BE2C (cell line): ENCODE data around the gene FAM83B.

Source experiments
- DNase-seq: peaks from one replicate; pipeline ENCODE4 v3.0.0-alpha.2; 2020
- H3K27me3 ChIP-seq: fragments of 250-450 bp; sonication (Bioruptor Pico); 2 replicates; pipeline ENCODE4 v1.5.1; 2020; ENCODE audit warnings: mild to moderate bottlenecking
- H3K36me3 ChIP-seq: fragments of 250-450 bp; sonication (Bioruptor Pico); 2 replicates; pipeline ENCODE4 v1.5.1; 2020; ENCODE audit warnings: mild to moderate bottlenecking
- H3K4me1 ChIP-seq: fragments of 250-450 bp; sonication (Bioruptor Pico); 2 replicates; pipeline ENCODE4 v1.5.1; 2020
- H3K4me3 ChIP-seq: 2 replicates; pipeline ENCODE4 v1.5.1; 2011; ENCODE audit warnings: low read depth, low read length
- H3K9me3 ChIP-seq: fragments of 250-450 bp; sonication (Bioruptor Pico); 2 replicates; pipeline ENCODE4 v1.5.1; 2020
- CTCF ChIP-seq: IDR thresholded peaks from 2 replicates; pipeline ENCODE4 v1.5.1; 2012; ENCODE audit warnings: mild to moderate bottlenecking, low read depth, low read length

The FAM83B gene

GRCh38 chr6:54899442-54899841 is 52.9 kb downstream of the FAM83B start:
- H3K9me3 ChIP-seq: no peaks in the 10 kb centered on the region
- TF ChIP-seq CTCF: no peak
- H3K4me1 ChIP-seq: no peaks in the 10 kb centered on the region
- H3K27me3 ChIP-seq: no peaks in the 10 kb centered on the region
- no peaks in the 10 kb centered on the region for H3K36me3 ChIP-seq
- no peak for DNase-seq
- H3K4me3 ChIP-seq: no peak overlapping the region

DNA sequence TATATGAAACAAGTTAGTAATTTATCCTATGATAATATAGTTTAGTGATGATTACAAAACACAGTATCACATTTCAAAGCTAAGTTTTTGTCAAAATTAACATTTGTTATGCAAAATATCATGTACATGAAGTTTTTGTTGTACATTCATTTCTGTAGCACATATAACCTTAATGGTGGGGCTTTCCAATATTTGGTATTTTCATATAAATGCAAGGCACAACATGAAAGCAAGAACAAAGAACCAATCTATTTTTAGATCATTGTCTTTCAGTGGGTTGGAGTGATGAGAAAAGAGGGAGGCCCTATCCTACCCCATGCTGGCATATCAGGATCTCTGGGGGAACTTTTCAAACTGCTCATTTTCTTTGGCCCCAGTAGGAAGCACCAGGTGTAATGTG is 53.4 kb downstream of the FAM83B start:
- no peak for DNase-seq
- no peaks in the 10 kb centered on the region for H3K27me3 ChIP-seq
- H3K9me3 ChIP-seq: no peaks in the 10 kb centered on the region
- no peaks in the 10 kb centered on the region for H3K4me1 ChIP-seq
- H3K36me3 ChIP-seq: no peaks in the 10 kb centered on the region
- no peak for TF ChIP-seq CTCF
- no peak overlapping the region for H3K4me3 ChIP-seq

DNA sequence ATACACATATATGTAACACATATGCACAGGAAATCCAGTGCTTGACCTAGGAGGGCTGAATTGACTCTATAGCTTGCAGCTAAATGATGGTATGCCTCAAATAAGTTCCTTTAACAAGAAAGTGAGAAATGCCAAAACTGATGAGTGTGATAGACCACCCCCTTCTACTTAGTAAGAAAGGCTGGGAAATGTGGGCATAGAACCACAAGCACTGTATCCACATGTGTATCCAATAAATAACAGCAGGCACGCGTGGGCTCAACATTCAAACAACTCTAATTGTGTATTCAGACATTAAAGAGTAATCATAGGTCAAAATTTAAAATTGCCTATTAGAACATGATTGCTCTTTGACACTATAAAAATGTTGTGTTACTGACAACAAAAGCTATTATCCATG is 54.1 kb downstream of the FAM83B start:
- H3K36me3 ChIP-seq: no peaks in the 10 kb centered on the region
- no peaks in the 10 kb centered on the region for H3K9me3 ChIP-seq
- TF ChIP-seq CTCF: no peak
- DNase-seq: no peak
- H3K27me3 ChIP-seq: no peaks in the 10 kb centered on the region
- H3K4me3 ChIP-seq: no peak overlapping the region
- H3K4me1 ChIP-seq: no peaks in the 10 kb centered on the region

- H3K9me3 ChIP-seq: no peaks in the 10 kb centered on the region
- no peaks in the 10 kb centered on the region for H3K36me3 ChIP-seq
- H3K27me3 ChIP-seq: no peaks in the 10 kb centered on the region
- H3K4me3 ChIP-seq: no peak overlapping the region
- no peak for DNase-seq
- no peaks in the 10 kb centered on the region for H3K4me1 ChIP-seq
- TF ChIP-seq CTCF: no peak
Measured at GRCh38 chr6:54903884-54904283, 57.3 kb downstream of the FAM83B start.

DNA sequence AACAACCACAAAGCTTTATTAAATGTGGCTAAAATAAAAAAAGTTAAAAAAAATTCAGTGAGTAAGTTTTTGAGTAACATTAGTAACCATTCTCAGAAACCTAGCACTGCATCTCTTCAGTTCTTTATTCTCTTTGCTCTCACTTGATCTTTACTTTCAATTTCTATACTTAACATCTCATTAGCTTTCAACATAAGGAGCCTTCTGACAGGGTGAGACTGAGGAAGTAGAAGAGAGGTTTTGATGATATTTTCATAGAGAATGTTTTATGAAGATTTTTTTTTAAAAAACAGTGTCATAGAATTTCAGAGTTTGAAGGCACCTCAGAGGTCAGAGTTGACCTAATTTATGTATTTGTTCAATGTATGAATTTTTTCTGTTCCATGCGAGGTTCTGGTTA is 60.8 kb downstream of the FAM83B start:
- no peaks in the 10 kb centered on the region for H3K36me3 ChIP-seq
- no peak for DNase-seq
- no peaks in the 10 kb centered on the region for H3K4me1 ChIP-seq
- H3K9me3 ChIP-seq: no peaks in the 10 kb centered on the region
- TF ChIP-seq CTCF: no peak
- H3K4me3 ChIP-seq: no peak overlapping the region
- no peaks in the 10 kb centered on the region for H3K27me3 ChIP-seq

DNA sequence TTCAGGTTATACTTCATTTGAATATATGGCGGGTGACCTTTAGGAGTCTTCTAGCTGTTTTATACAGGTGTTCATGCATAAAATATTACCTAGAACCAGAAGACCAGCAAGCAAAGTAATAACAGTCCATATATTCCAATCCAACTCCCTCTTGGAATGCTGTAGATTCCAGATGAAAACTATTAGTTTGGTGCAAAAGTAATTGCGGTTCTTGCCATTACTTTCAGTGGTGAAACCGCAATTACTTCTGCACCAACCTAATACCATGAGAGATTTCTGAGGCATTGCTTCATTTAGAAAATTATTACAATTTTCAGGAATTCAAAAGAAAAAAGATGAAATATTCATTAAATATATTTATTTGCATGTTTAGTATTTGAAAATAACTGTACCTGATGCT is 62.6 kb downstream of the FAM83B start:
- H3K4me1 ChIP-seq: no peaks in the 10 kb centered on the region
- H3K4me3 ChIP-seq: no peak overlapping the region
- H3K36me3 ChIP-seq: no peaks in the 10 kb centered on the region
- TF ChIP-seq CTCF: no peak
- DNase-seq: no peak
- no peaks in the 10 kb centered on the region for H3K27me3 ChIP-seq
- H3K9me3 ChIP-seq: no peaks in the 10 kb centered on the region
